ENCODE measurements around the gene FGF6.

- TF ChIP-seq EZH2 (IDR thresholded peaks at IDR 0.05) (no peak), POLR2AphosphoS5 (IDR thresholded peaks at IDR 0.05; ENCODE audit: borderline replicate concordance, low read depth, low read length) (no peak)
Observed at GRCh38 chr12:4447151-4447550, 1.5 kb upstream of the FGF6 start.
